Testis (tissue), 2 donors: Measurements from ENCODE around the gene PUM2.

Experiments used
- POLR2A ChIP-seq: fragments of 450-650 bp; IDR thresholded peaks from one replicate; pipeline ENCODE4 v1.6.1; 2017; ENCODE audit warnings: antibody characterized with exemption, mild to moderate bottlenecking, moderate library complexity
- TF ChIP-seq, protein P1 (sequence below), 3 experiments: fragments of 450-650 bp in 2 of 3; fragments of 200-600 bp in 1 of 3; sonication (generic) in 1 of 3; IDR thresholded peaks; one replicate each; pipeline ENCODE4 v1.5.1; 2016 to 2019; ENCODE audit warnings: antibody characterized with exemption in 3 of 3, mild to moderate bottlenecking in 2 of 3, moderate library complexity in 1 of 3

DNA sequence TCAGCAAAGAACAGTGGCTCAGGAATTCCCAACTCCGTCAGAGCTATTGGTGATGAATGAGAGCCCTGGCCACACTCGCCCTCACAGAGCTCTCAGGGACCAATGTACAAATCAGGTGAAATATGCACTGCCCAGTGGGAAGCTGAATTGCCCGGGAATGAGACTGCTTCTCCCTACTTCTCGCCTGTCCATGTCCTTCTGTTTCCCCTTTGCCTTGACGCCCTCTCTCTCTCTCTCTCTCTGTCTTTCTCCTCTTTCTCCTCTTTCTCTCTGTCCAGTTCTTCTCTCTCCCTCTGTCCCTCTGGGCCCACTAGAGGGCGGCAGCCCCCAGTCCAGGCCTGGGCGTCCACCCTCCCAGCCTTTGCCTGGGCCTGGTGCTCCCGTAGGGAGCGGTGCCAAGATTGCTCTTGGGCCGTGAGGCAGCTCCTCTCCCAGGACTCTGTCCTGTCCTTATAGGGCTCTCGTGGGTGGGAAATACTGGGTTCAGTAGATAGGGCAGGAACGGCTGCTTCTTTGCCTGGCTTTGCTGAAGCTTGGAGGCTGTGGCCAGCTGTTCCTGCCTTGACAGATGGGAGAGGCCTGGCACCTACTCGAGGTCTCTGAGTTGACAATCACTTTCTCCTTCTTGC lies 28.4 kb upstream of the PUM2 start:
- TF ChIP-seq, protein P1, sequence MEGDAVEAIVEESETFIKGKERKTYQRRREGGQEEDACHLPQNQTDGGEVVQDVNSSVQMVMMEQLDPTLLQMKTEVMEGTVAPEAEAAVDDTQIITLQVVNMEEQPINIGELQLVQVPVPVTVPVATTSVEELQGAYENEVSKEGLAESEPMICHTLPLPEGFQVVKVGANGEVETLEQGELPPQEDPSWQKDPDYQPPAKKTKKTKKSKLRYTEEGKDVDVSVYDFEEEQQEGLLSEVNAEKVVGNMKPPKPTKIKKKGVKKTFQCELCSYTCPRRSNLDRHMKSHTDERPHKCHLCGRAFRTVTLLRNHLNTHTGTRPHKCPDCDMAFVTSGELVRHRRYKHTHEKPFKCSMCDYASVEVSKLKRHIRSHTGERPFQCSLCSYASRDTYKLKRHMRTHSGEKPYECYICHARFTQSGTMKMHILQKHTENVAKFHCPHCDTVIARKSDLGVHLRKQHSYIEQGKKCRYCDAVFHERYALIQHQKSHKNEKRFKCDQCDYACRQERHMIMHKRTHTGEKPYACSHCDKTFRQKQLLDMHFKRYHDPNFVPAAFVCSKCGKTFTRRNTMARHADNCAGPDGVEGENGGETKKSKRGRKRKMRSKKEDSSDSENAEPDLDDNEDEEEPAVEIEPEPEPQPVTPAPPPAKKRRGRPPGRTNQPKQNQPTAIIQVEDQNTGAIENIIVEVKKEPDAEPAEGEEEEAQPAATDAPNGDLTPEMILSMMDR (IDR thresholded peaks at IDR 0.05) = peak; percentile 58 to 74 (median 63)
- TF ChIP-seq POLR2A = no peak
